ENCODE data around the gene ABCB6.
"Not testable (repeated sequence)": the region's sequence is repeated elsewhere in the genome, so short reads cannot be mapped to it uniquely, and the experiment has no call there.

DNA sequence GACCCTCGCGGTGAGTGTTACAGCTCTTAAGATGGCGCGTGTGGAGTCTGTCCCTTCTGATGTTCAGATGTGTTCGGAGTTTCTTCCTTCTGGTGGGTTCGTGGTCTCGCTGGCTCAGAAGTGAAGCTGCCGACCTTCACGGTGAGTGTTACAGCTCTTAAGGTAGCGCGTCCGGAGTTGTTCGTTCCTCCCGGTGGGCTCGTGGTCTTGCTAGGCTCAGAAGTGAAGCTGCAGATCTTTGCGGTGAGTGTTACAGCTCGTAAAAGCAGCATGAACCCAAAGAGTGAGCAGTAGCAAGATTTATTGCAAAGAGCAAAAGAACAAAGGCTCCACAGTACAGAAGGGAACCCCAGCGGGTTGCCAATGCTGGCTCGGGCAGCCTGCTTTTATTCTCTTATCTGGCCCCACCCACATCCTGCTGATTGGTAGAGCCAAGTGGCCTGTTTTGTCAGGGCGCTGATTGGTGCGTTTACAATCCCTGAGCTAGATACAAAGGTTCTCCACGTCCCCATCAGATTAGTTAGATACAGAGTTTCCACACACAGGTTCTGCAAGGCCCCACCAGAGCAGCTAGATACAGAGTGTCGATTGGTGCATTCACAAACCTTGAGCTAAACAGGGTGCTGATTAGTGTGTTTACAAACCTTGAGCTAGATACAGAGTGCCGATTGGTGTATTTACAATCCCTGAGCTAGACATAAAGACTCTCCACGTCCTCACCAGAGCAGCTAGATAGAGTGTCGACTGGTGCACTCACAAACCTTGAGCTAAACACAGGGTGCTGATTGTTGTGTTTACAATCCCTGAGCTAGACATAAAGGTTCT, 18.0 kb downstream of the ABCB6 start:
- TF ChIP-seq CTCF, POLR2A (IDR thresholded peaks at IDR 0.05): not testable (repeated sequence)
